GM19238 (cell line): ENCODE results near the gene PYCARD.
"Not testable (repeated sequence)": the region's sequence is repeated elsewhere in the genome, so short reads cannot be mapped to it uniquely, and the experiment has no call there.

ENCODE experiments used
- DNase-seq: peaks from one replicate; pipeline ENCODE4 v3.0.0; 2011; ENCODE audit warnings: low spot score; ENCODE audit not compliant: insufficient read length

PYCARD gene

DNA sequence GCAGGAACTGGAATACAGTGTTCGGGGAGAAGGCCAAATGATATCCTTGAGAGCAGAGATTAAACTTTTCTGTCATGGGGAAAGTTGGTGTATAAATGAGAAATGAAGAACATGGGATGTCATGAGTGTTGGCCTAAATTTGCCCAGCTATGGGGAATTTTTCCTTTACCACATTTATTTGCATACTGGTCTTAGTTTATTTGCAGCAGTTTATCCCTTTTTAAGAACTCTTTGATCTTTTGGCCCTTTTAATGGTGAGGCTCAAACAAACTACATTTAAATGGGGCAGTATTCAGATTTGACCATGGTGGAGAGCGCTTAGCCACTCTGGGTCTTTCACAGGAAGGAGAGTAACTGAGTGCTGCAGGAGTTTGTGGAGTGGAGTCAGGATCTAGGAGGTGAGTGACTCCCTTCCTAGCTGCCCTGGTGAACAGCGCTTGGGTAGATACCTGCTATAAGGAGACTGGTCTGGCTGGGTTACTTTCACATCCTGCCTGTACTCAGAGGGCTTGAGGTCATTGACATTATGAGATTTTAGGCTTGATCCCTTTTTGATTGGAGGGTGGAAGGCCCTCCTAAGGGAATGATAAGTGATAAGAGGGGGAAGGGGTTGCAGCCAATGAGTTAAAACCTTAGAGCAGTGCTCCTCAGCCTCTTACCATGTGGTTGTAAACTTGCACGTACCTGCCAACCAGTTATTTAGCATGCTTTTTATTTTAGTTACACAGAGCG, 10.7 kb downstream of the PYCARD start:
- DNase-seq, result no peak

DNA sequence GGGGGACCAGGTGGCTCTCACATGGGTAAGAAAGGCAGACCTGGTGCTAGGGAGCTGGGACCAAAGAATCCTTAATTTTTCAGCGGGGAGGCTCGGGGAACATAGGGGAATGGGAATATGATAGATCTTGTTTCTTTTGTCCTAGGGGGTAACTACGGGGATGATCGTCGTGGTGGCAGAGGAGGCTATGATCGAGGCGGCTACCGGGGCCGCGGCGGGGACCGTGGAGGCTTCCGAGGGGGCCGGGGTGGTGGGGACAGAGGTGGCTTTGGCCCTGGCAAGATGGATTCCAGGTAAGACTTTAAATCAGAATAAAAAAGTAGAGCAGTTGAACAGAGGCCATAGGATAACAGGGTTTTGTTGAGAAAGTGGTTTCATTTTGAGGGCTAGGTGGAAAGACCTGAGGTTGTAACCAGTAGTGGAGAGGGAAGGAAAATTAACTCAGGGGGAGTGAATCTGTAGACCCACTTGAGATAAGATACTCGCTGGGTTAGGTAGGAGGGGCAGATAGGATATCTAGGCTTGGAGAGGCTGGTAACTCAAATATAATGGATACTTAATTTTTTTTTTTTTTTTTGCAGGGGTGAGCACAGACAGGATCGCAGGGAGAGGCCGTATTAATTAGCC, 11.6 kb downstream of the PYCARD start:
- no peak for DNase-seq

DNA sequence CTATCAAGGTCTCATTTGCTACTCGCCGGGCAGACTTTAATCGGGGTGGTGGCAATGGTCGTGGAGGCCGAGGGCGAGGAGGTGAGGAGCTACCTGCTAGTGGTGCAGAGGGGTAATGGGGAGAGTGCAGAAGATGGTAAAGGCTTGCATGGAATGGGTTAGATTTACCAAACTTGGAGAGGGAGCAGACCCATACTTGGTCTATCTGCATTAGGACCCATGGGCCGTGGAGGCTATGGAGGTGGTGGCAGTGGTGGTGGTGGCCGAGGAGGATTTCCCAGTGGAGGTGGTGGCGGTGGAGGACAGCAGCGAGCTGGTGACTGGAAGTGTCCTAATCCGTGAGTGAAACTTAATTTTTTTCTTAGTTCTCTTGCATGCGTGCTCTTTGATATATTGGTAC, 12.5 kb downstream of the PYCARD start:
- no peak for DNase-seq

DNA sequence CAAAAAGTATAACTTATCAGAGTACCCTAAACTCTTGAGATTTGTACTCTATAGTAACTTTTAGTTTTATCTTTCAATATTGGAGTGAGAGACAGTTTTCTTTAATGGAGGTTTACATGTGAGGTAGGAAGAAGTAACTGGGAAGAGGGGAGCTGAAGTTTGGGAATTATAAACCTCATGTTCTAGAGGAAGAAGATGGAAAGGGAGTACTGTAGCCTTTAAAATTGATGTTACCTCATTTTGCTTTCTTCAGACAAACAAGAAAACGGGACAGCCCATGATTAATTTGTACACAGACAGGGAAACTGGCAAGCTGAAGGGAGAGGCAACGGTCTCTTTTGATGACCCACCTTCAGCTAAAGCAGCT, 13.2 kb downstream of the PYCARD start:
- no peak for DNase-seq

DNA sequence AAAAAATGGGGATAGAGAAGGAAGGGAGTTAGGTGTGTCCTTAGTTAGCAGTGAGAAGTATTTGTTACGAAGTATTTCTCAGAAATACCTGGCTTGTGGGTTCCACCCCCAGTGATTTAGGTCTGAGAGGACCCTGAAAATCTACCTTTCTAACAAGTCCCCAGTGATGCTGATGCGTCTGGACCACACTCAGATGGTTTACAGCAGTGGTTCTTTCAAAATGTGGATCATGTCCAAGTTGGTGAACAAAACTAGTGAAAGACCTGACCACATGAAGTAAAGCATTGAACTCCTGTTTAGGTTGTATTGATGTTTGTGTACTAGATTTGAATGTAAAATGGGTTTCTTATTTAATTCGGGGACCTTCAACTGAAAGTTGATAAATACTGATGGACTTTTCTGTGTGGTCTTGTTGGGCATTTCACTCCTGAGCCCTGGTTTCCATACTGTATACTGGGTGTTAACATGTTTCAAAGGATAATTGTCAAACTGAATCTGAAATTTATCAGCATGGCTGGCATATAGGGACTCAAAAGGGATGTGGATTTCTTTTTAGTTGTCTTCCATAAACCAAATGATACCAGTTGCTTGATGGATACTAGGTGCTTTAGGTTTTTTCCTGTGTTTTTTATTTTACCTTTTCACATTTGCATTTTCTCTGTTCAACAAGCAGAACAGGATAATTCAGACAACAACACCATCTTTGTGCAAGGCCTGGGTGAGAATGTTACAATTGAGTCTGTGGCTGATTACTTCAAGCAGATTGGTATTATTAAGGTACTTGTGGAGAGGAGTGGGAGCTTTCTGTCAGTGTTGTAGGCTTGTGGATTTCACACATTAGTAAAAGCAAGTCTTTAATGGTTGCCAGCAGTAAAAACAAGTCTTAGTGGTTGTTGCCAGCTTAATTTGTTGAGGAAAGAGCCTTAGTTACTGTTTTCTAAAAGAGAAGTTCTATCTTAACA, 13.8 kb downstream of the PYCARD start:
- DNase-seq, result no peak

DNA sequence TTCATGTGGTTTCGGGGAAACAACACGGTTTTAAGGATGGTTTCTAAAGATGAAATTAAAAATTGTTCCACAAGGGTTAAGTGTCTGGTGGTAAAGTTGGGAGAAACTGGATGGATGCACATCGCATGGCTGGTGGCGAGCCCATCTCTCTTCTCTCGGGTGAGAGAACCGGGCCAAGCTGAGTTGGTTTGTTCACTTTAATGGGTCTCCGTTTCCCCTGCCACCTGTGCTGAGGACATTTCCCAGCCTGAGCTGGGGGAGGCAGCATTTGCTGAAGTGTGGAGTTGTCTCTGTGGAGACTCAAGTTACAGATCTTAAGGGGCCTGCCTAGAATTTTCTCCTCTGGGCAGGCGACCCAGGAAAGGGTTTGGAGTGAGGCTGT, 14.8 kb downstream of the PYCARD start:
- DNase-seq, result no peak

DNA sequence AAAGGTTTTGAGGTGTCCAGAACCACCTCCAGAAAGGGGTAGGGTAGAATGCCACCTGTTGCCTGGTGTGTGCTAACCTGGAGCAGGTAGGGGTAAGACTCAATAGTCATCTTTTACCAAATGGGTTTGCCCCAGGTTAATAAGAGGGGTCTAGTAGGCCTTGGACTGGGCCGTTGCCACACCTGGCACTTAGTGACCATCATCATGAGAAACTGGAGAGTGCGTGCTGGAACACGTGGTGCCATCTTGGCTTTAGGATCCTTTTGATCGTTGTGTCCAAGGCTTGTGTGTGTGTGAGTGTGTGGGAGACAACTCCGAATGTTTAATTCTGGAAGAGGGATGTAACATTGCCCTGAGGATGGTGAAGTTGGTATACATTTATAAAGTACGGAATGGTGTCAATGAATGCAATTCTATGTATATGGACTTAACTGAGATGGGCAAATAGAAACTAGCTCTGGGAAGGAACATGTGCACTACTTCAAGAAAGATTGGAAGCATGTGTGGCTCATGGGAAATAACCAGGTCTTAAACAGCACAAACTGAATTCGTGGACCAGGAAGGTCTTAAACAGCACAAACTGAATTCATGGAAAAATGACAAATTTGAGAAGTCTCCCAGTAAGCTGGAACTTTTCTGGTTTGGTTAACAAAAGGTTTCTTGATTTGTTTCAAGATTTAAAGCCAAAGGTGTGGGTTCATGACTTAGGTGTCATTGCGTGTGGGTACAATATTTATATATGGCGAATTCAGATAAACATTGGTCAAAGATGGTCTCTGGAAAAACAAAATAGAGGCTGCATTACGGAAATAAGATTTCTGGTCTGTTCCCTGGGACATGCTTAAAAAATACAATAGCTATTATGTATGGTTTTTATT, 15.4 kb downstream of the PYCARD start:
- no peak for DNase-seq

DNA sequence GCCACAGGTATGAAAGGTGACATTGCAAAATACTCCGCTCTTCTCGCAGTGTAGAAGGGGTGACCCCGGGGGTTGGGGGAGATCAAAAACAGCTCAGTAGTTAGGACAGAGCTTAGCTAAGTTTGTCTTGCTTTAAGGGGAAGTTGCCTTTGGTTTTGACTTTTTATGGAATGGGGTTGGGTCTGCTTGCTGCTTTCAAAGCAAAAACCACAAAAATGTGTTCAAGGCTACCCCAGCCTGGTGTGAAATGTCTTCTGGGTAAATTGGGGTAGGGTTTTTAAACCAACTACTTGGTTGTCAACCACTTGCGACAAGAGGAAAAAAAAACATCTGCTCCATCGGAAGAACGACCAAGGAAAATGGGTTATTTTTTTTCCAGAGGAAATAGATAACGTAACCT, 16.4 kb downstream of the PYCARD start:
- no peak for DNase-seq

DNA sequence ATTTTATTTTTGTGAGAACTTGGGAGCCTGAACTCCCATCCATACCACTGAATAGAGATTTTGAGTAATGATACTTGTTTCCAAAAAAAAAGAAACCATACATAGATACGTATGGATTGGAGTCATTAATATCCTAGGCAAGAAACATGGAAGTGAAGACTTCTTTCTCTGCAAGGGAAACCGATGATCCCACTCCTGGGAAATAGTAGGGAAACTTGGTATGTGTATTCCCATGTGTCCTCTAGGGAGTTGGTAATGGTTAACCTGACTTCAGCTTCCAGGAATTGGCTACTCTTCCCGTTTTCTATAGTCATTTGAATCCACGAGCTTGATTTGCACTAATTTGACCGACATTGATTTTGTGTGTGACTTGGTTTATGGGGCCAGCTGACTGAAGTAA, 17.2 kb downstream of the PYCARD start:
- DNase-seq, result no peak

DNA sequence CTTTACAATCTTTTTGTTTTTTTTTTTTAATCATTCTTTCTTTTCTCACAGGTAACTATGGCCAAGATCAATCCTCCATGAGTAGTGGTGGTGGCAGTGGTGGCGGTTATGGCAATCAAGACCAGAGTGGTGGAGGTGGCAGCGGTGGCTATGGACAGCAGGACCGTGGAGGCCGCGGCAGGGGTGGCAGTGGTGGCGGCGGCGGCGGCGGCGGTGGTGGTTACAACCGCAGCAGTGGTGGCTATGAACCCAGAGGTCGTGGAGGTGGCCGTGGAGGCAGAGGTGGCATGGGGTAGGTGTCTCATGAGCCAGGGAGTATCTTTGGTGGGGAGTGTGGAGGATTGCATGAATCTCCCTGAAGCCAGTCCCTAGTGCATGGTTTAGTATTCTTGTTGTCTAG, 17.7 kb downstream of the PYCARD start:
- no peak for DNase-seq

DNA sequence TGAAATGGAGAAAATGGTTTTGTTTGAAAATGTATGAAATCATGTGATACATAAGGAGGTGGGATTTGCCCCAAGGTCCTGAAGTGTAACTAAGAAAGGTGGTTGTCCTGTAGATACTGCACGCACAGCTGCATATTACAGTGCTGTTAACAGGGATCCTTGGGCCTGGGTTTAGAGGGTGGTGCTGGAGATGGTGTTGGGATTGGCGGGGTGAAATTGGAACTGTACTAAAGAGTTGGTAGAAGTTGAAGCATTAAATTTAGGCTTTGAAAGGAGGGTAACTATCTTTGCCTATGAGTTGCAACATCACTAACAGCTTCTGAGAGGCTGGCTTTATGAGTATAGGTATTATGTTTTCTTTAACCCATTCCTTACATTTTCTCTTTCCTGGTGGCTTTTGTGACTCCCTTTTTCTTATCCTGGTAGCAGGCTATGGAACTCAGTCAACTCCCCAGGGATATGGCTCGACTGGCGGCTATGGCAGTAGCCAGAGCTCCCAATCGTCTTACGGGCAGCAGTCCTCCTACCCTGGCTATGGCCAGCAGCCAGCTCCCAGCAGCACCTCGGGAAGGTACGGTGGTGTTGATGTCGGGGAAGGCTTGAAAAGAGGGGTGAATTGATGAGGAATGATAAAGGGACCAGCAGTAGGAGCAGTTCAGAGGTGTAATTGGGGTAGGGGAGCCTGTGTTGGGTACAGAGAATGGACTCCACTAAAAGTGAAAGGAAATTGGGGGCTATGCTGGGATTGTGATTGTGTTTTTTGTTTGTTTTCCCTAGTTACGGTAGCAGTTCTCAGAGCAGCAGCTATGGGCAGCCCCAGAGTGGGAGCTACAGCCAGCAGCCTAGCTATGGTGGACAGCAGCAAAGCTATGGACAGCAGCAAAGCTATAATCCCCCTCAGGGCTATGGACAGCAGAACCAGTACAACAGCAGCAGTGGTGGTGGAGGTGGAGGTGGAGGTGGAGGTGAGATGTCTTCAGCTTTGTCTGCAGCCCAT, 18.8 kb downstream of the PYCARD start:
- no peak for DNase-seq

DNA sequence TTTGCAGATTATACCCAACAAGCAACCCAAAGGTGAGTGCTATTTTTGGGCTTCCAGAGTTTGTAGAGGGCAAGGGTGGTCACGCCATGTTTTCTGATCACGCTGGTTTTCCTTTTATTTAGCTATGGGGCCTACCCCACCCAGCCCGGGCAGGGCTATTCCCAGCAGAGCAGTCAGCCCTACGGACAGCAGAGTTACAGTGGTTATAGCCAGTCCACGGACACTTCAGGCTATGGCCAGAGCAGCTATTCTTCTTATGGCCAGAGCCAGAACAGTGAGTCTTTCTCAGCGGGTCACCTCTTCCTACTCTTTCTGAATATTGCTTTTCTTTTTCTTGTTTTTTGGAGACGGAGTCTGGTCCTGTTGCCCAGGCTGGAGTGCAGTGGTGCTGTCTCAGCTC, 20.2 kb downstream of the PYCARD start:
- DNase-seq, result no peak

DNA sequence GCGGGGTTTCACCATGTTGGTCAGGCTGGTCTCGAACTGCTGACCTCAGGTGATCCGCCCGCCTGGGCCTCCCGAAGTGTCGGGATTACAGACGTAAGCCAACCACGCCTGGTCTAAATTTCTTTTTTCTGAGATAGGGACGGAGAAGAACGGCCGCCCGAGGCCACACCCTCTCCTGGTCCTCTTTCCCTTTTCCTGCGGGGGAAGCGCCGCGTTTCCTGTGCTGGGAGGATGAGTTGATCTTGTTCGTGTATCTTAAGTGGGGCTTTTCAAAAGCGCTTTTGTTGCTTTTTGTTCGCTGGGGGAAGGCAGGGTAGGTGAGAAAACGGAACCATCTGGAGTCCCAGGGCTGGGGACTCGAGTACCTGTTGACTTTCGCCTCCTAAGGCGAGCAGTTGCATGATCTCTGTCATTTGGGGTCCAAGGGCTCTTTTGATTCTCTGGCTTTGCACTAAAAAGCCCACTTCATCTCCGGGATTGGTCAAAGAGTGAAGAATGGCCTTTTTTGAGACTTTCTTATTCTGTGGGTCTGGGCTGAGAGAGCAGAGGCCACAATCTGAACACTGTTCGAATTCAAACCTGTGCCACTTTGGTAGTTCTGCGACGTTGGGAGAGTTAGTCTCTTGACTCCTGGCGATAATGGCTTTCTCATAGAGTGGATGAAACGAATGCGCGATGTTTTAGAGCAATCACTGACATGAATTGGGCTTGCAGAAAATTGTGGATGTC, 21.3 kb downstream of the PYCARD start:
- DNase-seq, result no peak

DNA sequence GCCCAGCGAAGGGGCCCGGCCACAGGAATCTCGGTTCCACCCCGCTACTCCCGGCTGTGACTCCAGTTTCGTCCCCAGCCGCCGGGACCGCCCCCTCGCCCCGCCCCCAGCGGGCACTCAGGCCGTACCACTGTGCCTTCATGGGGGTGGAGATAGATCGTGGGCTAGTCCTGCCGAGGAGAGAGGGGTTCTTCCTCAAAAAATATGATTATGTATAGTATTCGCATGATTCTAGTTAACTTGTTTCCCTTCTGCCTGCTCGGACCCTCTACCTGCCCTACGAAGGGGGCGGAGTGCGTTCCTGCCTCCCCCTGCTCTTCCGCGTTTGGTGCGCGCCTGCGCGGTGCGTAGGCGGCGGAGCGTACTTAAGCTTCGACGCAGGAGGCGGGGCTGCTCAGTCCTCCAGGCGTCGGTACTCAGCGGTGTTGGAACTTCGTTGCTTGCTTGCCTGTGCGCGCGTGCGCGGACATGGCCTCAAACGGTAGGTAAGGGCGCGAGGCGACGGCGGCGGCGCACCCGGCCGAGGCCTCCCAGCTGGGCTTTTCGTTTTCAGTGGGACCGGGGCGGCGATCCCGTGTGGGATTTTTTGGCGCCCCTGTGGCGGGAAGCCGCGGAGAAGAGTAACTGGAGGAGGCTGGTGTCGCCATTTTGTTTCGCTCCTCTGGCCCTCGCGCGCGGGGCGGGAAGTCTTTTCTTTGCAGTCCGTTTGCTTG, 22.7 kb downstream of the PYCARD start, which contains the start of gene FUS:
FUS (plus strand) TSS at position 393 of the 713 bp plus-strand sequence; CDS start at position 469, 76 bp downstream.
- DNase-seq, result peak; percentile 87

DNA sequence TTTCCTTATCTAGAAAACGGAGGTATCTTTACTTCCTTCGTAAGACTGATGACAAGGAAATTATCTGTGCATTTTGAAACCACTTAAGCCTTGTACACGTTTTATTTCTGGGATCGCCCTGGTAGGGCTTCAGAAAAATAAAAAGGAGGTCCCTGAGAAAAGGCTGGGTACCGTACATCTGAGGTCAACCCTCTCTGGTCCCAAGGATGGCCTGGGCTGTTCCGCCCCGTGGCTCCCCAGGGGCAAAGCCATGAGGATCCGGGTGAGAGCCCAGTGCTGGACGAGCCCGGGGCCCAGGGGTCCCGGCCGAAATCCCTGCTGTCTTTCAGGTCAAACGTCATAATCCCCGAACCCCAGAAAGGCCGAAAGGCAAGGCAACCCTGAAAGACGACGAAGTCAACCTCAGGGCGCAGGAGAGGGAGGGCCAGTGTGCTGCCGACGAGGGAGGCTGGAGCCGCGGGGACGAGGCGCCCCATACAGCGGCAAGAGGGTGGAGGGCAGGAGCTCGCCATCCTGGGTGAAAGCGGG, 23.3 kb downstream of the PYCARD start:
- DNase-seq, result no peak

DNA sequence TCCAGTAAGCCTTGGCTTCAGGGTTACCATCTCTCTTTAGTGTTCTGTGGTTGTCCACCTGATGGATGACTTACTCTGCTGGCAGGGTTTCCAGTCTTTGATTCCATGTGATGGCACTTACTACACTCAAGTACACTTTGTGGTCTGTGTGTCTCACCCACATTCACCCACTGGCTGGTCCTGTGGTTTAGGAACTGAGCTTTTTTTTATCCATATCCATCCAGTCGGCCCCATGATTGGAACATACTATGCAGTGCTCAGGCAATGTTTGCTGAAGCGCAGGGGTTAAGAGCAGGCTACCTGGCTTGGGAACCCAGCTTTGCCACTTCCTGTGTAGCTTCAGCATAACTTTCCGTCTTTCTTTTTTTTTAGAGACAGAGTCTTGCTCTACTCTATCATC, 25.4 kb downstream of the PYCARD start:
- DNase-seq, result no peak

DNA sequence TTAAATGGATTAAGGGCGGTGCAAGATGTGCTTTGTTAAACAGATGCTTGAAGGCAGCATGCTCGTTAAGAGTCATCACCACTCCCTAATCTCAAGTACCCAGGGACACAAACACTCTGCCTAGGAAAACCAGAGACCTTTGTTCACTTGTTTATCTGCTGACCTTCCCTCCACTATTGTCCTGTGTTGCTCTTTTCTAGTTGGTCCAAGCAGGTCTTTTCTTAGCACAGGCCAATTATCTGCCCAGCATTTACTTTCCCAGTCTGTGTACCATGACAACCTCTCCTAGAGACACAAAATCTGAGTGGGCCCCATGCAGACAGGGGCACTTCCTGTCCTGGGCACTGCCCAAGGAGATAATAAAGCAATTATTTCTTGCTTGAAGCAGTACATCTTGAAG, 32.5 kb downstream of the PYCARD start:
- DNase-seq, result not testable (repeated sequence)

DNA sequence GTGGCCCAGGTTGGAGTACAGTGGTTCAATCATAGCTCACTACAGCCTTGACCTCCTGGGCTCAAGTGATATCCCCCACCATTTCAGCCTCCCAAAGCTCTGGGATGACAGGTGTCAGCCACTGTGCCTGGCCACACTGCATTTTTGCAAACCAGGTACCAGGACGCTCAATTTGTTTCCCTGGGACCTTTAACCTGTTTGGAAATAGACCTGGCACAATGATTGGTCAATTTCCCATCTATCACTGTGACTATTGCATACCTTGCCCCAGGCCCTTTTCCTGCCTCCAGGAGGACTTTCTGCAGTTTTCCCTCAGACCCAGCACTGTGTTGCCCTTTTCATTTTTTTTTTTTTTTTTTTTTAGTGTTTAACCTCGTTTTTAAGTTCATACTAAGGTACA, 33.7 kb downstream of the PYCARD start:
- DNase-seq, result no peak
